Panc1 (cell line): Measurements from ENCODE around the gene PEX7. TPM values are rescaled to one million over a fixed set of nuclear protein-coding genes. Genes with fewer than 3 reads are reported as not detected.

ENCODE experiments used
- ATAC-seq: fragments of 200-7000 bp; cut with Tn5 transposase; 2 replicates; pipeline ENCODE4 v1.9.1; 2020; ENCODE audit warnings: mild to moderate bottlenecking, moderate library complexity
- BruUV-seq: library from RNA; stranded (reverse); fragments of 400-500 nt; replicated peaks from 2 replicates; lab custom pipeline; 2021; lab: Mats Ljungman, UMichigan
- CTCF ChIA-PET: fragments of 300-600 bp; sonication (Branson Sonifier 250); formaldehyde crosslinking; loops from one replicate; lab custom pipeline; 2022; ENCODE audit warnings: antibody characterized with exemption; lab: Charles Lee
- POLR2A ChIA-PET: fragments of 300-600 bp; sonication (Branson Sonifier 250); formaldehyde crosslinking; loops from one replicate; lab custom pipeline; 2022; ENCODE audit warnings: antibody characterized with exemption; lab: Charles Lee
- DNase-seq: peaks from one replicate; pipeline ENCODE4 v3.0.0-alpha.2; 2010; ENCODE audit warnings: low read depth, low spot score
- H3K27ac ChIP-seq: 2 replicates; pipeline ENCODE4 v1.5.1; 2011; ENCODE audit warnings: mild to moderate bottlenecking, low read length, inconsistent platforms
- H3K27me3 ChIP-seq: fragments of 200-500 bp; sonication (Bioruptor generic); 2 replicates; pipeline ENCODE4 v1.6.0; 2014; ENCODE audit warnings: low read length, inconsistent platforms; ENCODE audit not compliant: control insufficient read depth, insufficient read depth
- H3K36me3 ChIP-seq: fragments of 200-500 bp; sonication (Bioruptor generic); 2 replicates; pipeline ENCODE4 v1.5.1; 2014; ENCODE audit warnings: inconsistent platforms, mild to moderate bottlenecking, low read length, moderate library complexity; ENCODE audit not compliant: control insufficient read depth, insufficient read depth
- H3K4me1 ChIP-seq: 2 replicates; pipeline ENCODE4 v1.5.1; 2011; ENCODE audit warnings: inconsistent platforms, mild to moderate bottlenecking, low read length, moderate library complexity; ENCODE audit not compliant: control insufficient read depth, insufficient read depth
- H3K4me3 ChIP-seq, 2 experiments: 2 replicates each; pipeline ENCODE4 v1.5.1; 2011 to 2012; ENCODE audit warnings: low read depth in 2 of 2, low read length in 2 of 2, mild to moderate bottlenecking in 2 of 2, inconsistent platforms in 1 of 2, moderate library complexity in 1 of 2
- H3K9me3 ChIP-seq: fragments of 200-500 bp; sonication (Bioruptor generic); 2 replicates; pipeline ENCODE4 v1.5.1; 2014; ENCODE audit warnings: low read depth, mild to moderate bottlenecking, inconsistent platforms, low read length, moderate library complexity; ENCODE audit not compliant: control insufficient read depth, insufficient read depth
- CTCF ChIP-seq: fragments of 450-650 bp; IDR thresholded peaks from 2 replicates; pipeline ENCODE4 v1.5.1; 2017; ENCODE audit warnings: mild to moderate bottlenecking
- POLR2AphosphoS5 ChIP-seq: IDR thresholded peaks from 2 replicates; pipeline ENCODE4 v1.6.1; 2012; ENCODE audit warnings: mild to moderate bottlenecking, low read depth, low read length, moderate library complexity
- REST ChIP-seq, 2 experiments: IDR thresholded peaks; 2 replicates each; pipeline ENCODE4 v1.6.1; 2011 to 2012; ENCODE audit warnings: low read depth in 2 of 2, control low read depth in 1 of 2, low read length in 1 of 2, mild to moderate bottlenecking in 1 of 2, moderate library complexity in 1 of 2; ENCODE audit not compliant: insufficient read depth in 1 of 2
- SIN3A ChIP-seq: IDR thresholded peaks from 2 replicates; pipeline ENCODE4 v1.6.1; 2012; ENCODE audit warnings: low read depth, mild to moderate bottlenecking, low read length, moderate library complexity, borderline replicate concordance; ENCODE audit not compliant: insufficient read depth
- TCF7L2 ChIP-seq: IDR thresholded peaks from 2 replicates; pipeline ENCODE4 v1.6.1; 2011; ENCODE audit warnings: mild to moderate bottlenecking, low read depth, low read length, inconsistent platforms
- in situ Hi-C: cut with HindIII; loops from 2 replicates; pipeline ENCODE4 v1.10.0; 2016; ENCODE audit warnings: low sequenced_read_pairs, low pct_unique_long_range_greater_than_20kb
- intact Hi-C: fragments of 100-400 bp; cut with micrococcal nuclease; formaldehyde crosslinking; loops from one replicate; pipeline ENCODE4 v1.10.0; 2022; ENCODE audit not compliant: unreplicated experiment
- total RNA-seq: library from RNA; stranded (reverse); gene quantifications from one replicate; pipeline ENCODE4 v1.2.1, GENCODE V29; 2021; ENCODE audit not compliant: unreplicated experiment

The PEX7 gene
- total RNA-seq, 1 experiment from 2014 or later, result 8.8 TPM

- H3K9me3 ChIP-seq, result no peaks in the 10 kb centered on the region
- no TSS peak for BruUV-seq
- no peak for DNase-seq
- in situ Hi-C loops (no loop called here), intact Hi-C loops (no loop called here)
- H3K27ac ChIP-seq, result no peak overlapping the region
- CTCF ChIA-PET, result no interaction called here
- H3K36me3 ChIP-seq, result no peaks in the 10 kb centered on the region
- no peak for TF ChIP-seq CTCF
- TF ChIP-seq POLR2AphosphoS5, result no peak
- no peak for TF ChIP-seq TCF7L2
- no peak for TF ChIP-seq SIN3A
- TF ChIP-seq REST (IDR thresholded peaks at IDR 0.05; ENCODE audit: insufficient read depth in 1 of 2, low read depth in 2 of 2, low read length in 1 of 2), result no peak
- POLR2A ChIA-PET, result no interaction called here
- H3K4me1 ChIP-seq, result no peaks in the 10 kb centered on the region; the same call in 1 of the 2 replicates
- no peak overlapping the region for H3K4me3 ChIP-seq
- ATAC-seq, result no peak
- no peaks in the 10 kb centered on the region for H3K27me3 ChIP-seq
Observed at GRCh38 chr6:136775081-136775480, 47.3 kb upstream of the PEX7 start.

GRCh38 chr6:136775548-136775947, 46.8 kb upstream of the PEX7 start:
- TF ChIP-seq CTCF, result no peak
- no peak for TF ChIP-seq POLR2AphosphoS5
- POLR2A ChIA-PET, result no interaction called here
- DNase-seq (no peak), ATAC-seq (no peak)
- H3K27ac ChIP-seq, result no peak overlapping the region
- H3K4me1 ChIP-seq, result no peaks in the 10 kb centered on the region; the same call in 1 of the 2 replicates
- no peaks in the 10 kb centered on the region for H3K27me3 ChIP-seq
- CTCF ChIA-PET, result no interaction called here
- in situ Hi-C loops, result no loop called here
- H3K36me3 ChIP-seq, result no peaks in the 10 kb centered on the region
- BruUV-seq, result no TSS peak
- intact Hi-C loops, result no loop called here
- H3K9me3 ChIP-seq, result no peaks in the 10 kb centered on the region
- no peak overlapping the region for H3K4me3 ChIP-seq
